ENCODE results near the gene SYNGAP1.

DNA sequence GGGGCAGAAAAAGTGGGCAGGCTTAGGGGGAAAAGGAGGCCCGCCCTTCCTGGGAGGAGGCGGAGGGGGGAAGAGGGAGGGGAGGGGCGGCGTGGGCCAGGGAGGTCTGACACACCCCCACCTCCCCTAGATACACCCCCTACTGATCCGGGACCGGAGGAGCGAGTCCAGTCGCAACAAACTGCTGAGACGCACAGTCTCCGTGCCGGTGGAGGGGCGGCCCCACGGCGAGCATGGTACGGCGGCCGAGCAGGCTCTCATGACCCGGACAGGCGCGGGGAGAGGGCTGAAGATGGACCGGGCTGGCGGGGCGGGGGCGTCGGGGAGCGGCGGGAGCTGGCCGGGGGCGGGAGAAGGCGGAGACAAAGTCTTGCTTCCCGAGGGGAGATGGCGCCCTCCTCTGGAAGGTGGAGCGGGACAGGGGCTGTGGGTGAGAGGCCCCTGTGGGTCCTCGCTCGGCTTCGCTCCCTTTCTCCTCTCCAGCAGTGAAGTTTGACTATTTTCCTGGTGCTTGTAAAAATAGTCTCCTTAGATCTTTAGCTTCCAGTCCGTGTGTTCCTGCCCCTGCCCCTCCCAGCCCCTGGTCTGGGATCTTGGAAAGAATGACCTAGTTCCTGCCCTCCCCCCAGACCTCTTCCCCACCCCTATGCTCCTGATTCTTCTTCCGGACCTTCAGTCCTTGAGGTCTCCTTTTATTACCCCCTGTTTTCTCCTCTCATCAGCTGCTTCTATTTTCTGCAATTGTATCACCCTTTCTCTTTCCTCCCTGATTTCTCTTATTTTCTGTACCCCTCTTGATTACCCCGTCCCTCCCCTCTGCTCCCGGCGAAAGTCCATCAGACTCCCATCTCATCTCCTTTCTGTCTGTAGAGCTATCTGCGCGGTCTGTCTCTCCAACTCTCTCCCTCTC lies 6.1 kb downstream of the SYNGAP1 start:
- TF ChIP-seq CTCF (IDR thresholded peaks at IDR 0.05; ENCODE audit: low read depth, low read length) (peak; percentile 44), EZH2phosphoT487 (IDR thresholded peaks at IDR 0.05; ENCODE audit: low read depth) (no peak)

Measured in OCI-LY3 (cell line).